ENCODE data around the gene EXOC4. TPM values are rescaled to one million over a fixed set of nuclear protein-coding genes. Genes with fewer than 3 reads are reported as not detected.

Gene EXOC4
- total RNA-seq, 1 experiment from 2014 or later, result 75.8 TPM

DNA sequence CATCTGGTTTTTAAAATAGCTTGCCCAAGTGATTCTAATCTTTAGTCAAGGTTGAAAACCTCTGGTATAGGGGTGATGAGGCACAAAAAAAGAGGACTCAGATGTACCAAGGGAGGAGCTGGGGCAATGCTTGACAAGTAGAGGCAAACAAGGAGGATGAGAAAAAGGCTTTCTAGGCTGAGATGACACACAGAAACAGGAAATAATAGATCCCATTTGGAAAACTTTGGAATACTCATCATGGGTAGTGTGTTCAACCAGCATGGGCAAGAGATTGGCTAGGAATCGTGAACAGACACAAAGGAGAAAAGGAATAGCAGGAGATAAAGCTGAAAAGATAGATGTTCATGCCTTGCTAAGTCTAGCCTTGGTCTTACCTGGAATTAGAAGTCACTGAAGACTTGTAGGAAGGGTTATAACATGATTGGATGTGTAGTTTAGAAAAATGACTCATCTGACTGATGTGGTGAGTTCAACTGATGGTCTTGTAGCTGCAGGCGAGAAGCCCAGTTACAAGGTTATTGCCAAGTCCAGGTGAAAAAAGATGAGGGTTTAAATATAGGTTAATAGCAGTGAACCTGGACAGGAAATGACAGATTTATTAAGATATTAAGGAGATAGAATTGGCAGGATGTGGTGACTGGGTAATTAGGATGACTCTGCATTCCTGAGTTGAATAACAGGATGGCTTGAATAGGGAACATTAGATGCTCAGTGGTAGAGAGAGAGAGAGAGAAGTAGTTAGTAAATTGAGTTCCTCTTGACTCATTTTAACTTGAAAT is 660.2 kb downstream of the EXOC4 start:
- Histone ChIP-seq H3K79me2 (ENCODE audit: insufficient read depth, low read length) (no peaks in the 10 kb centered on the region), H3K56ac (ENCODE audit: insufficient read length, low read depth, low read length) (no peak overlapping the region), H2AFZ (ENCODE audit: low read length) (no peak overlapping the region), H3K4ac (ENCODE audit: low read depth, low read length) (no peak overlapping the region), H4K5ac (ENCODE audit: insufficient read length, low read depth, low read length) (no peak overlapping the region), H3K23ac (ENCODE audit: insufficient read length, low read depth, low read length) (no peak overlapping the region), H3T11ph (ENCODE audit: low read length) (no peak overlapping the region), H2BK12ac (ENCODE audit: insufficient read length, low read depth, low read length) (no peak overlapping the region), H2AK5ac (ENCODE audit: insufficient read length, low read length) (no peak overlapping the region), H2BK120ac (ENCODE audit: low read depth, low read length, poor library complexity, severe bottlenecking) (no peak overlapping the region), H3K27ac (ENCODE audit: insufficient read length, low read depth, low read length) (no peak overlapping the region), H4K91ac (ENCODE audit: insufficient read length, low read depth, low read length) (no peak overlapping the region), H3K79me1 (ENCODE audit: insufficient read depth, low read depth, low read length, poor library complexity, severe bottlenecking) (no peaks in the 10 kb centered on the region), H2BK15ac (ENCODE audit: low read depth, low read length) (no peak overlapping the region), H3K27me3 (ENCODE audit: insufficient read depth, low read length) (no peaks in the 10 kb centered on the region), H3K4me2 (ENCODE audit: insufficient read depth, insufficient read length, low read length) (no peak overlapping the region), H3K9ac (ENCODE audit: extremely low read depth, insufficient read length, low read length) (no peak overlapping the region), H4K20me1 (ENCODE audit: control insufficient read depth, insufficient read depth, insufficient read length) (no peaks in the 10 kb centered on the region), H3K14ac (ENCODE audit: insufficient read depth, low read length) (no peak overlapping the region), H4K8ac (replicated peaks; ENCODE audit: insufficient read length, low read depth, low read length) (no peak overlapping the region), H3K4me1 (ENCODE audit: insufficient read depth, low read length) (no peaks in the 10 kb centered on the region; the same call in 1 of the 2 replicates), H3K9me3 (ENCODE audit: control insufficient read depth, low read depth, low read length) (no peaks in the 10 kb centered on the region), H3K23me2 (ENCODE audit: insufficient read length, low read depth, low read length, poor library complexity, severe bottlenecking) (no peaks in the 10 kb centered on the region), H2BK20ac (ENCODE audit: low read depth, low read length, poor library complexity, severe bottlenecking) (no peak overlapping the region), H3K18ac (ENCODE audit: insufficient read length, low read depth, low read length) (no peak overlapping the region), H2BK5ac (ENCODE audit: insufficient read length, low read length) (no peak overlapping the region)
- Mint-ChIP-seq H3K4me3 (no peak overlapping the region), H3K9me3 (no peaks in the 10 kb centered on the region), H3K27me3 (ENCODE audit: low read depth) (no peaks in the 10 kb centered on the region), H3K4me1 (no peaks in the 10 kb centered on the region), H3K36me3 (ENCODE audit: insufficient read depth in 1 of 3, low read depth in 3 of 3) (0 out of 7 replicates have a peak, but pooled peaks cover 0 to 4% (median 0%) of the 10 kb centered on the region in 3 experiments), H3K27ac (no peak overlapping the region)
- no CpG with 5 or more reads among the region's 2 CpGs for WGBS (ENCODE audit: extremely low coverage, insufficient read length, low lambda C conversion rate)
- TF ChIP-seq, protein P1, sequence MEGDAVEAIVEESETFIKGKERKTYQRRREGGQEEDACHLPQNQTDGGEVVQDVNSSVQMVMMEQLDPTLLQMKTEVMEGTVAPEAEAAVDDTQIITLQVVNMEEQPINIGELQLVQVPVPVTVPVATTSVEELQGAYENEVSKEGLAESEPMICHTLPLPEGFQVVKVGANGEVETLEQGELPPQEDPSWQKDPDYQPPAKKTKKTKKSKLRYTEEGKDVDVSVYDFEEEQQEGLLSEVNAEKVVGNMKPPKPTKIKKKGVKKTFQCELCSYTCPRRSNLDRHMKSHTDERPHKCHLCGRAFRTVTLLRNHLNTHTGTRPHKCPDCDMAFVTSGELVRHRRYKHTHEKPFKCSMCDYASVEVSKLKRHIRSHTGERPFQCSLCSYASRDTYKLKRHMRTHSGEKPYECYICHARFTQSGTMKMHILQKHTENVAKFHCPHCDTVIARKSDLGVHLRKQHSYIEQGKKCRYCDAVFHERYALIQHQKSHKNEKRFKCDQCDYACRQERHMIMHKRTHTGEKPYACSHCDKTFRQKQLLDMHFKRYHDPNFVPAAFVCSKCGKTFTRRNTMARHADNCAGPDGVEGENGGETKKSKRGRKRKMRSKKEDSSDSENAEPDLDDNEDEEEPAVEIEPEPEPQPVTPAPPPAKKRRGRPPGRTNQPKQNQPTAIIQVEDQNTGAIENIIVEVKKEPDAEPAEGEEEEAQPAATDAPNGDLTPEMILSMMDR (conservative IDR thresholded peaks at IDR 0.05), result no peak
- DNase-seq, result no peak
